Measurements from ENCODE around the gene CLMP. TPM values are rescaled to one million over a fixed set of nuclear protein-coding genes. Genes with fewer than 3 reads are reported as not detected.

Gene CLMP
- total and polyA plus RNA-seq, 4 donors, result 0.12 to 1.3 (median 0.35) TPM

GRCh38 chr11:123188508-123189165 lies 6.4 kb downstream of the CLMP start (continued):
- no peak for TF ChIP-seq FOXA2 (IDR thresholded peaks at IDR 0.05)

- WGBS, result 40% methylated on average over 17 of the region's 17 CpGs
Measured at GRCh38 chr11:123187665-123188507, 7.2 kb downstream of the CLMP start.

More at GRCh38 chr11:123187665-123188507, 7.2 kb downstream of the CLMP start:
- H3K27me3 ChIP-seq (ENCODE audit: control insufficient read depth in 4 of 4, insufficient read depth in 4 of 4, low read length in 3 of 4), result peaks cover 0 to 19% (median under 1%) of the 10 kb centered on the region in 4 donors
- TF ChIP-seq, protein P1, sequence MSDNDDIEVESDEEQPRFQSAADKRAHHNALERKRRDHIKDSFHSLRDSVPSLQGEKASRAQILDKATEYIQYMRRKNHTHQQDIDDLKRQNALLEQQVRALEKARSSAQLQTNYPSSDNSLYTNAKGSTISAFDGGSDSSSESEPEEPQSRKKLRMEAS (IDR thresholded peaks at IDR 0.05), result no peak
- TF ChIP-seq NR2F2 (IDR thresholded peaks at IDR 0.05) (no peak), SP1 (IDR thresholded peaks at IDR 0.05) (no peak), HNF4G (IDR thresholded peaks at IDR 0.05) (no peak), FOXA1 (IDR thresholded peaks at IDR 0.05) (no peak), FOXA2 (IDR thresholded peaks at IDR 0.05) (no peak), EGR1 (IDR thresholded peaks at IDR 0.05; ENCODE audit: low read depth in 2 of 2) (no peak), GABPA (IDR thresholded peaks at IDR 0.05 in 1 of 2, conservative IDR thresholded peaks at IDR 0.05 in 1 of 2) (no peak), RAD21 (IDR thresholded peaks at IDR 0.05) (no peak), ZBTB33 (IDR thresholded peaks at IDR 0.05) (no peak), TAF1 (conservative IDR thresholded peaks at IDR 0.05) (no peak), REST (IDR thresholded peaks at IDR 0.05) (no peak), YY1 (IDR thresholded peaks at IDR 0.05) (no peak), RXRA (IDR thresholded peaks at IDR 0.05) (no peak)
- TF ChIP-seq, protein P2, sequence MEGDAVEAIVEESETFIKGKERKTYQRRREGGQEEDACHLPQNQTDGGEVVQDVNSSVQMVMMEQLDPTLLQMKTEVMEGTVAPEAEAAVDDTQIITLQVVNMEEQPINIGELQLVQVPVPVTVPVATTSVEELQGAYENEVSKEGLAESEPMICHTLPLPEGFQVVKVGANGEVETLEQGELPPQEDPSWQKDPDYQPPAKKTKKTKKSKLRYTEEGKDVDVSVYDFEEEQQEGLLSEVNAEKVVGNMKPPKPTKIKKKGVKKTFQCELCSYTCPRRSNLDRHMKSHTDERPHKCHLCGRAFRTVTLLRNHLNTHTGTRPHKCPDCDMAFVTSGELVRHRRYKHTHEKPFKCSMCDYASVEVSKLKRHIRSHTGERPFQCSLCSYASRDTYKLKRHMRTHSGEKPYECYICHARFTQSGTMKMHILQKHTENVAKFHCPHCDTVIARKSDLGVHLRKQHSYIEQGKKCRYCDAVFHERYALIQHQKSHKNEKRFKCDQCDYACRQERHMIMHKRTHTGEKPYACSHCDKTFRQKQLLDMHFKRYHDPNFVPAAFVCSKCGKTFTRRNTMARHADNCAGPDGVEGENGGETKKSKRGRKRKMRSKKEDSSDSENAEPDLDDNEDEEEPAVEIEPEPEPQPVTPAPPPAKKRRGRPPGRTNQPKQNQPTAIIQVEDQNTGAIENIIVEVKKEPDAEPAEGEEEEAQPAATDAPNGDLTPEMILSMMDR (IDR thresholded peaks at IDR 0.05; ENCODE audit: low read depth, low read length, missing input control), result no peak
- TF ChIP-seq, protein P3, sequence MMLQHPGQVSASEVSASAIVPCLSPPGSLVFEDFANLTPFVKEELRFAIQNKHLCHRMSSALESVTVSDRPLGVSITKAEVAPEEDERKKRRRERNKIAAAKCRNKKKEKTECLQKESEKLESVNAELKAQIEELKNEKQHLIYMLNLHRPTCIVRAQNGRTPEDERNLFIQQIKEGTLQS (IDR thresholded peaks at IDR 0.05), result no peak
- no peak for DNase-seq (ENCODE audit: low spot score)
- no peaks in the 10 kb centered on the region for H3K9me3 ChIP-seq (ENCODE audit: control insufficient read depth in 4 of 4, low read length in 3 of 4)
- H3K4me3 ChIP-seq (ENCODE audit: low read depth in 1 of 3, low read length in 3 of 3), result no peak overlapping the region
- no peaks in the 10 kb centered on the region for H3K4me1 ChIP-seq (ENCODE audit: control insufficient read depth in 4 of 4, insufficient read depth in 4 of 4, low read length in 3 of 4)
- no peak overlapping the region for H3K27ac ChIP-seq (ENCODE audit: low read depth in 1 of 2, low read length in 2 of 2)
- H3K36me3 ChIP-seq (ENCODE audit: control insufficient read depth in 4 of 4, insufficient read depth in 3 of 4, low read depth in 1 of 4, low read length in 3 of 4), result no peaks in the 10 kb centered on the region
- H3K9ac ChIP-seq (ENCODE audit: low read depth in 1 of 2, low read length in 2 of 2), result no peak overlapping the region
